GDM1 (cell line): ENCODE results near the gene ADAMTS2.

Experiments
- DNase-seq: peaks from one replicate; lab custom pipeline; 2025; lab: John Stamatoyannopoulos, UW

The ADAMTS2 gene

GRCh38 chr5:179266291-179267070, 78.8 kb downstream of the ADAMTS2 start:
- no peak for DNase-seq

DNA sequence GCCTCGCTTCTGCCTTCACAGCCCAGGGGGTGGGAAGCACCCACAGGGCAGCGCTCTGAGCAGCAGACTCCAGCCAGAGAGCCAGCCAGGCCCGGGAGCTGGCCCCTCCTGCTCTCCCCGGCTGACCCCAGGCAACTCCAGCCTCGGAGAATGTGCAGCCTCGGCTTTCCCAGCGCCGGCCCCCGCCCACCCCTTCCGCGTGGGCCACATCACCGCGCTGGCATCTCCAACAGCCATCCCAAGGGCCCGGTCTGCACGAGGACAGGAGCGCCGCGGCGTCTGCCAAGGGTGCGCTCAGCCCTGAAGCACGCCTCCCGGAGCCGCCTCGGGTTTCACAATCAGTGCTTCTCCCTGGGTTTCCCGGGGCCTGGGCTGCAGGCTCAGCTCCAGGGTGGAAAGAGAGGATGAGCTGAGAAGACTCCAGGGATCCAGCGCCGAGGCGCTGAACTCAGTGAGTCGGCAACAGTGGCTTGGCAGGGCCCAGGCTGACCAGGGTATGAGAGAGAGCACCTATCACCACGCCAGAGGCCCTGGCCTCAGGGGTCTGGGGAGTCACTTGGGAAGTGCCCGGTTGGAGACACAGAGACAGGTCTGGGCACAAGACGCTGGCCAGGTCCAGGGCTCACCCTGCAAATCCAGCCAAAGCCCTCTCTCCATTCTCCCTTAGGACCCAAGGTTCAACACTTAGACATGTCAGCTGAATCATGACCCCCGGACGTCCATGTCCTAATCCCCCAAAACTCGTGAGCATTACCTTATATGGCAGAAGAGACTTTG, 79.6 kb downstream of the ADAMTS2 start:
- no peak for DNase-seq

DNA sequence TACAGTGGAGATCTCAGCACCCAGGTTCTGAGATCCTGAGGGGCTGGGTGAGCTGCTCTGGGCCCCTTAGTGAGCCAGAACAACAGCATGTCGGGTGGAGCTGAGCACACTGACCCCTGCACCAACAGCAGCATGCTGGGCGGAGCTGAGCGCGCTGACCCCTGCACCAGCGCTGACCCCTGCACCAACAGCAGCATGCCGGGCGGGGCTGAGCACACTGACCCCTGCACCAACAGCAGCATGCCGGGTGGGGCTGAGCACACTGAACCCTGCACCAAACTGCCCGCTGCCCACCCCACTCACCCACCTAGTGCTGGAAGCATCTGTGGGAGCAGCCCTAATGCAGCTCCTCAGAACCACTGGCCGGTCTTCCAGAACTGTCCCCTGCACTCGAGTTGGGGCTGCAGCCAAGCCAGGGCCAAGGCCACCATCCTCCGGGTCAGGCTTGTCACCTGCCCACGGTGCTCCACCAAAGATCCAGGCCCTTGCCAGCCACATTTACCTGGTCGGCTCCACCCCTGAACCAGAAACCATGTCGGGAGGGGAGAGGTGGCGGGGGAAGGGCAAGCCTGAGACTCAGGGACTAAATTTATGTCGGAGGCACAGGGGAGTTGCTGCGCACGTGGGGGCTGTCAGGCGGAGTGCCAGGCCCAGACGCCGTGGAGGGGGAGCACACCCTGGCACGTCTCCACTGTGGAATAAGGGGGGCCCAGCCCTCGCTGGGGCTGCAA, 80.3 kb downstream of the ADAMTS2 start:
- no peak for DNase-seq

GRCh38 chr5:179264053-179264782, 81.0 kb downstream of the ADAMTS2 start:
- DNase-seq: no peak

GRCh38 chr5:179263391-179264052, 81.7 kb downstream of the ADAMTS2 start:
- no peak for DNase-seq

DNA sequence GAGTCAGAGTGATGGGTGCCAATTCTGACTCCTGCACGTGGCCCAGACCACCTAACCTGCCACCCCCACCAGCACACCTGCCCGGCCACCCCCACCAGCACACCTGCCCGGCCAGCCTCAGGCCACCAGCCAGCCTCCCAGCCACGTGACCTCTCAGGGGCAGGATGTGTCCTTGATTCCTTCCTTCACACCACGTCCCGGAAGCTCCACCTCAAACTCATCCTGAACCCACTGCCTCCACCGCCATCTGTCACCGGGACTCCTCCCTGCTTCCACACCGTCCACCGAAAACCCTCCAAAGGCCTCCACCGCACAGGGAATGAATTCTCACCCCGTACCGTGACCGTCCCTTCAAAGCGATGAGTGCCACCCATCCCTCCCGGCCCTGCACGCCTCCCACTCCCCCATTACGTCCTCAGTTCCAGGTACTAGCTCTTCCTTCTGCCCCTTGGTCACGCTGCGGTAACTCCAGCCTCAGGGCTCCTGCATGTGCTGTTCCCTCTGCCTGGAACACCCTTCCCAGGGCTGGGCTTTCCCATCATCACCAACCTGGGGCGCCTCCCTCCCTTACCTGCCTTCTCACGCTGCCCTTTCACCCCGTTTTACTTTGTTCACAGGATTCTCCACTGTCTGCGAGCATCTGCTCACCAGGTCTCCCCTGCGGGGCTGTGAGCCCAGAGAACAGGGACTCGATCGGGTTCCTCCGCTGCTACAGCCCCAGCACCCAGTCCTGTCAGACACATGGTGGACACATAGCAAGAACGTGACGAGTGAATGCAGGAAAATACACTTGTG, 82.9 kb downstream of the ADAMTS2 start:
- no peak for DNase-seq

- no peak for DNase-seq
These were observed 83.7 kb downstream of the ADAMTS2 start for GRCh38 chr5:179261301-179262125.

DNA sequence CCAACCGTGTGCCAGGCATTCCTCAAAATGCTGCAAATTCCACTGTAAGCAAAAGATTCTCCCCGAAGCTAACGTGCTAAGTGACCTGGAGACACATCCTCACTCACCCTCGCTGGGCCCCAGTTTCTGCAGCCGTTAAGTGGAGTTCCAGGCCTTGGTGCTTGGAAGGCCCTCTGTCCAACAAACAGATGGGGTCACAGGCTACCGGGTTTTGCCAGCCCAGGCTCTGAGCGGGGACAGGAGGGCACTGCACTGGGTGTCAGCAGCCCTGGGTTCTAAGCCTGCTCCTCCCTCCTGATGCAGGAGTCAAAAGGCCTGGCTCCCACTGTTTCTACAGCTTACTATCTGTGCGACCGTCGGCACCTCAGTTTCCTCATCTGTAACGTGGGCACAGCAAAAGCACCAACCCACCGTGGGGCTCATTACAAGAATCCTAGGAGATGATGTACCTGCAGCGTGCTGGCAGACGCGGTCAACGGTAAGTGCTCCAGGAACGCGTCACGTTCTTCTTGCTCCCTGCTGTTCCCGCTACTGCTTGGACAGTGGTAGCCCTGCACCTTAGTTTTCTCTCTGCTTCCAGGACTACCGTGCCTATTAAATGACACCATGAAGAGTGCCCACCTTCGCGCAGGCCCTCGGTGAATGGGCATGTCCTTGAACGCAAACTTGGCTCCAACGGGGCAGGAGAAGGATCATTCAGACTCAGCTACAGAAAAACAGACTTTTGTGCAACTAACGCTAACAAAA, 84.8 kb downstream of the ADAMTS2 start:
- no peak for DNase-seq

GRCh38 chr5:179259731-179260323, 85.4 kb downstream of the ADAMTS2 start:
- DNase-seq: no peak

- no peak for DNase-seq
These were observed 86.1 kb downstream of the ADAMTS2 start for GRCh38 chr5:179258922-179259730.

DNA sequence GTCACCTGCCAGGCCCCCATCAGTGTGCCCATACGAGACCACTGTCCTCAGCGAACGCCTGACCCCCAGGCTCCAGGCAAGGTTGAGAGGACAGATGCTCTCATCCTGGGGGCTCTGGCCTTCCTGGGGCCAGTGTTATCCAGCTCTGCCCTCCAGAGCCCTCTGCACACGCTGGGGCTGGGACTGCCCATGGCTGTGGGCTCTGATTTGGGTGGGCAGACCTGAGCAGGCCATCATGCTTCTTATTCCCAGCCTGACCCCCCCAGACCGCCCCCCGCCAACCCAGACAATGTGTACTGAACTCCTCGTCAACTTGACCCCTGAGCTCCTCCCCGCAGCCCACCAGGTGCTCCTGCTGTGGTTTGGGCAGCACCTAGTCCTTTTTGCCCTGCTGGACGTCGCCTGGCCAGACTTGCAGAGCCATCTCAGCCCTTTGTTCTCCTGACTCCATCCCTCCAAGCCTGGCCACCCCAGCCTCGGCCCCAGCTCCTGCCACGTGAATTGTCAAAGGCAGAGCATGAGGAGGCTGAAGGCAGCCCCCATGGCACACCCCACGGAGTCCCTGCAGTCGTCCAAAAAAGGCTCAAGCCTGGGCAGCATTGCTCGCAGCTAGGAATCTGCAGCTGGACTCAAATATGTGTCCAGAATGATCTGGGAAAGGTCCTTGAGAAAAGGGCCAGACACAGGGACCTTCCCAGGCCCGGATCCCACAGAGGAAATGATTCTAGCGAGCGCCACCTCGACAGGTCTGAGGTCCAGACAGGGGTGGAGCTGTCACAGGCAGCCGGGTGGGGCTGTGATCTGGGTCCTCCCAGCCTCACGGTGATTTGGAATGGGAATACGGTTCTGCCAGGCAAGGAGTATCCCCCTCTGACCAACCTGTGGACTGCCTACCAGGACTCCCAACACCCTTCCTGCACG, 87.0 kb downstream of the ADAMTS2 start:
- no peak for DNase-seq

- DNase-seq: no peak
These were observed 88.0 kb downstream of the ADAMTS2 start for GRCh38 chr5:179257176-179257682.

- no peak for DNase-seq
These were observed 88.7 kb downstream of the ADAMTS2 start for GRCh38 chr5:179256328-179257175.

DNA sequence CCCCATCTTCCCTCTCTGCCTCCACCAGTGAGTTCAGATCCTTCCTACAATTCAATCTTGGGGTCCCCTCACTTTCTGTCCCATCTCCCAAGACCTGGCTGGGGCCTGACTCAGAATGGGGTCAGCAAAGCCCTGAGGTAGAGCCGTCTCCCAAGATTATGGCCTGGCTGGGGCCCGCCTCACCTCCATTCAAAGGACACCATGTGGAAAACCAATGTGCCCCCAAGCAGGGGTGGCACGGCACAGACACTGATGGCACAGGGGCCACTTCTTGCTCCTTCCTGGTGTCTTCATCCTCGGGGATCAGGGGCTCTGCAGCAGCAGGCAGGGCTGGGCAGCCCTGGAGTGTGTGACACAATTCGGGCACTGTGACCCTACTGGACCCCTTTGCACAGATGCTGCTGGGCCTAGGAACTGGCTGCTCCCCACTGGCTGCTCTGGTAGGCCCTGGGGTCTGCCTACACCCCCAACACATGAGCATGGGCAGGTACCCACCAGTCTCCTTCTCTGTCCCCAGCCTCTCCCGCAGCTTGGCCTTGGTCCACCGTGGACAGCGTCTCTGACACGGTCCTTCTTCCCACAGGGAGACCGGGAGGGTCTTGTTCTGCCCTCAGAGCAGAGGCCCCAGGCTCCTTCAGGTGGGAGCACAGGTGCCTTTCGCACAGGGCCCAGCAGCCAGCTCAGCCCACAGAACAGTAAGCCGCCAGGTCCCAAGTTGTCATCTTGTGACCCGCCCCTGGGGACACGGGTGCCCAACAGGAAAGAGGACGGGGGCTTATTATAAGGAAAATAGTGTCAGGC, 89.5 kb downstream of the ADAMTS2 start:
- DNase-seq: no peak
